Measurements from ENCODE around the gene MMRN2.
"Not testable (repeated sequence)": the region's sequence is repeated elsewhere in the genome, so short reads cannot be mapped to it uniquely, and the experiment has no call there.

Gene MMRN2

GRCh38 chr10:86937502-86938154 lies 19.8 kb downstream of the MMRN2 start:
- no peak for DNase-seq

GRCh38 chr10:86936661-86937501 lies 20.5 kb downstream of the MMRN2 start:
- no peak for DNase-seq

- not testable (repeated sequence) for DNase-seq
Observed at GRCh38 chr10:86934162-86934711, 23.2 kb downstream of the MMRN2 start.

GRCh38 chr10:86932674-86933073 lies 24.7 kb downstream of the MMRN2 start:
- DNase-seq, result no peak

- DNase-seq, result no peak
Observed at GRCh38 chr10:86931872-86932271, 25.5 kb downstream of the MMRN2 start.

DNA sequence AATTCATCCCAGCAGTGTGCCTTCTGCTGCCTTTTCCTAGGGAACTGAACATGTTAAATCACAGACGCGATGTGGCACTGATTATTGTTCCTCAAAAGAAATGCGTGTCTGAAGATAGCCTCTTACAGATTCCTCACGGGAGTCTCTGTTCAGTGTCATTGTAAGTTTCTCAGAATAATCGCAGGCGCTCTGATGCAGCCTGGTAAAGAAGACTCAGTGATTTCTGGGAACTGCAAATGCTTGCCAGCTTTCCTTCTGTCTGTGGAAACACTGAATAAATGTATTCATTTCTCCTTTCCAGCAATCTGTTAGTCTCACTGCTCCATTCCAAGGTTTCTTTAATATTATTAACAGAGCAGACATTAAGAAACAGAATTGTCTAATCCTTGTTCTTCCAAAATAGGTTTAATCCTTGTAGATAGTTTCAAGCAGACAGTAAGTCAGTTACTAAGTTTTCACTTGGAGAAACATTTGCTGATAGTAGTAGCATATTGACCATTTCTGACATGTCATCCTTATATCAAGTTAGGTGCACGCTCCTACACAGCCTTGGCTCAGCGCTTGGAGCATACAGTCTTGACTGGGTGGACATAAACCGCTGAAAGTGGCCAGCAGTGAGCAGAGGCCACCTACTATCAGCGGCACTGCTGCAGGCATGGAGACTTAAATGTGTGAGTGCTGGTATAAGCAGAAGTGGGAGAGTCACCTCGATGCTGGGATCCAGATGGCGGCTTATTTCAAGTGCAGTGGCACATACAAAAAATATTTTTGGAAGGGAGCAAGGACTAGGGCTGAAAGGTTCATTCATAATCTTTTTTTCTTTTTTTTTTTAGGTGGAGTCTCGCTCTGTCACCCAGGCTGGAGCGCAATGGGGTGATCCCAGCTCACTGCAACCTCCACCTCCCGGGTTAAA lies 27.7 kb downstream of the MMRN2 start:
- DNase-seq, result no peak

DNA sequence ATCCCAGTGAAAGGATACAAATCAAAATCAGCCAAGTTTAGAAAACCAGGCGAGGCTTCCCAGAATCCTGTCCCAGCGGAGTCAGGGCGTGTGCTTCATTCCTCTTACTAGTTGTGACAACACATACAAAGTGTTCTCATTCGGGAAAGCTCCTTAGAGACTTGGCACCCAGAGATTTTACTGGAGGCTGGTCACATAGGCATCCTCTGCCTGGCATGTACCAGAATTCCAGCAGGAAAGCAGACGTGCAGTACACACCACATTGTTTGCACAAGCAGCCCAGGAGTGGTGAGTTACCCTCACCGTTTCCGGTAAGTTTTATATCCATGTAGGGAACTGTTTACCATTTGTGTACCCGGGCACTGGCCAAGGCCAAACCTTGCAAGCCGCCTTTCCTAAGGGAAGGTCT lies 34.9 kb downstream of the MMRN2 start:
- DNase-seq, result no peak

DNA sequence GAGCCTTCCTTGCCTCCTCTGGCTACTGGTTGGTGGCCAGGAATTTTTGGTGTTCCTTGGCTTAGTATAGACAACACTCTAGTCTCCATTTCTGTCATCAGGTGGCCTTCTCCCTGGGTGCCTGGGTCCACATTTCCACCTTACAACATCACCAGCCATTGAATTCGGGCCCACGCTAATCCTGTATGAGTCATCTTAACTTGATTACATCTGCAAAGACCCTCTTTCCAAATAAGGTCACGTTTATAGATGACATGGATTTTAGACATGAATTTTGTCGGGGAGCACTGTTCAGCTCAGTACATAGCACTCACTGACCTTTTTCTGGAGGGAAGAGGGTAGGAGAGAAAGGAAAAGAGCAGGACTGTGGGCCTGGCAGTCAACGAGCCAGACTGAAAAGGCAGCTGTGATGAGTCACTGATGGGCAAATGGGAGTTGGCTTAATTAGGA lies 39.4 kb downstream of the MMRN2 start:
- DNase-seq, result no peak

- DNase-seq, result no peak
Observed at GRCh38 chr10:86914734-86915133, 42.7 kb downstream of the MMRN2 start.

- DNase-seq, result no peak
Observed at GRCh38 chr10:86905429-86905828, 52.0 kb downstream of the MMRN2 start.

GRCh38 chr10:86904600-86904999 lies 52.8 kb downstream of the MMRN2 start:
- no peak for DNase-seq

GRCh38 chr10:86900955-86901354 lies 56.5 kb downstream of the MMRN2 start:
- DNase-seq, result no peak

DNA sequence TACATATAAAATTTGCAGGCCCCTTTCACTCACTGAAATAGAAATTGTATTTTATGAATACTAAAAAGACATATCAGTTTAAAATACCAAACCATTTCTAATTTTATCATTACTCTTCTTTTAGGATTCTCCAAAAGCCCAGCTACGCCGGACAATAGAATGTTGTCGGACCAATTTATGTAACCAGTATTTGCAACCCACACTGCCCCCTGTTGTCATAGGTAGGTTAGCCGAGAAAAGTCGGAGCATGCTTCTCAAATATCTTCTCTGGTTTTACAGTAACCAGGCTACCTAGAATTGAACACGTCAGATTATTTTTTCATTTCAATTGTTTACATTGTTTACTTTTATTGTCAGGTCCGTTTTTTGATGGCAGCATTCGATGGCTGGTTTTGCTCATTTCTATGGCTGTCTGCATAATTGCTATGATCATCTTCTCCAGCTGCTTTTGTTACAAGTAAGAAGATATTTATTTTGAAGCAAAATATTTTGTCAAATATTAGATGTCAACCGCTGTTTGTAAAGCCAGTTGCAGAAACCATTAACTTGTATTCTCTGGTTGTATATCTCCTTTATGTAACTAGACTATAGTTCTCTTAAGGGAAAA lies 57.6 kb downstream of the MMRN2 start:
- DNase-seq, result peak; percentile 40 to 42

DNA sequence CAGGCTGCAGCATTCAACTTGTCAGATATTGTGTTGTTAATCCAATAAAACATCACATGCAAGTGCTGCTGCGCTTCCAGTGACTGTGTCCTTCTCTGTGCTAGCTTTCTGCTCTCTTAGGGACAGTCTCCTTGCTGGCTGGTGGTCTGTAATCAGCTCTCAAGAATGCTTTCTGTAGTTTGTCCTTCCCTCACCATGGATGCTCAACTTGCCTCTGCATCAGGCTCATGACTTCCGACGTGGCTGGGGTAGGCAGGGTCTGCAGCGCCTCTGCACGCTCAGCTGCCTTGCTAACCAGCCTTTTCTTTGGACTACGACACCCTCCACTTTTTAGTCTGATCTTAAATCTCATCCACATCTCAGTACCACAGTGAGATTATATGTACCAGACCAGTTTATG lies 58.3 kb downstream of the MMRN2 start:
- no peak for DNase-seq

DNA sequence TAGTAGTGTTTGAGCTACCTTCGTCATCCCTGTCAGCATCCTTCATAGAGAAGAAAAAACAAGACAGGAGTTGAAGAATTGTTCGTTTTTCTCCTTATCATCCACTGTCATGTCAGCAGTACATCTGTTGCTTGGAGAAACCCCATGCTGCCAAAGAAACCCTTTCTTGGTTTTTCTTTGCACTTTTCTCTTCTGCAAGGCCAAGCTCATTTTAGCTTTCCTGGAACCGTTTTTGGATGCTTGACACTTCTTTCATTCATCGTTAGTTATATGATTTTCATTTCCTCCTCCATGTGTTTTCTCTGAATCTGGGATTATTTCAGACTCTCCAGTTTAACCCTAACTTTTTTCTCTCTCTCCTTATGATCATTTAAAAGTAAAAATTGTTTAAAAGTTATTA lies 58.9 kb downstream of the MMRN2 start:
- no peak for DNase-seq

GRCh38 chr10:86889997-86890396 lies 67.4 kb downstream of the MMRN2 start:
- no peak for DNase-seq

GRCh38 chr10:86888585-86889381 lies 68.6 kb downstream of the MMRN2 start:
- no peak for DNase-seq

All from activated CD4-positive, alpha-beta T cell treated with anti-CD3 and anti-CD28 coated beads, Interleukin-2, amount 50 U/mL, for 48 hours (primary cell).